ENCODE results near the gene C1QL2.

C1QL2 gene

DNA sequence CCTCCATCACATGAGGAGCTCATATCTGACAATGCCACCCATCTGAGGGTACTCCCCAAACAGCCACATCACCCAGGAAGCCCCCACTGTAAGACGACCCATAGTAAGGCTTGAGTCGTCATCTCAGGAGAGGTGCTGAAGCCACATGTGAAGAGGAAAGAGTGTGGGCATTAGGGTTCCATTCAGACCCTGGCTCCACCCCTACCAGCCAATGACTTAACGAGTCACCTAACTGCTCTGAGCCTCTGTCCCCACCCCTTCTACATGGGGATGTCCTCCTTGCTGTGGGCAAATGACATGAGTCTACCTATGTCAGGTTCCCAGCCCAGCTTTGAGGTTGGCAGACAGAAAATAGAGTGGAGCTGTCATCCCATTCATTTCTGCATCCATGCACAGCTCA is 46.3 kb downstream of the C1QL2 start:
- TF ChIP-seq CTCF (IDR thresholded peaks at IDR 0.05; ENCODE audit: insufficient read depth, low read depth, low read length, missing control alignments), result no peak
- no peak overlapping the region for H3K4me3 ChIP-seq (ENCODE audit: low read depth, low read length)
- no peak for DNase-seq (ENCODE audit: low read depth)

DNA sequence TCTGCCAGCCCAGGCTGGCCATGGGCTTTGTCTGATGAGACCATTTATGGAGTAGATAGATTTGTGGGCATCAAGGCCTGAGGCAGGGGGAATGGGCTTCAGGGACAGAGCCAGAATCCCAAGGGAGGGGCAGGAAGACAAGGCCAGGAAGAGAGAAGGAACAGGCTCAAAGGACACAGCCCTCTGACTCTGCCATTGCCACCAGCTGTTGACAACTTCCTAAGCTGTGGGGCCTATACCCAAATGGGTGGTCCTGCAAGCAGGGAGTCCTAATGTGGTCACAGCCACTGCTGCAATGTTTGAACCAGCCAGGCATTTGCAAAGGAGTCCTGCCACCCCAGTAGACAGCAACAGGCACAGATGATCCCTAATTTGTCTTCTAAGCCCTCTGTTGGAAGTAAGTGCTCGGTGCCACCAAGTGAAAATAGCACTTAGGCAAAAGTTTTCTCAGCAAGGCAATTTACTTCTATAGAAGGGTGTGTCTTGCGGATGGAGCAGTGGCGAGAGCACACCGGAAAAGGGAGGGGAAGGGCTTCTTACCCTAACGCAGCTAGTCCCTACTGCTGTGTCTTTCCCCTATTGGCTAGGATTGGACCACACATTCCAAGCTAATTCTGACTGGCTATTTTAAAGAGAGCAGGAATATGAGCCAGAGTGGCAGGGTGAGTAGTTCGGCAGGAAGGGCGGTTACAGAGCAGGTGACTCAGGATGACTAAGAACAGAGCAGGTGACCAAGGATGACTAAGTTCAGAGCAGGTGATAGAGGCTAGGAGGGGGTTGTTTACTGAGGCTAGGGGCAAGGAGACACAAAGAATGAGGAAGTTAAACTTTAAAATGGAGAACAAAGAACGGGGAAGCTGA is 47.2 kb downstream of the C1QL2 start:
- no peak overlapping the region for H3K4me3 ChIP-seq (ENCODE audit: low read depth, low read length)
- no peak for TF ChIP-seq CTCF (IDR thresholded peaks at IDR 0.05; ENCODE audit: insufficient read depth, low read depth, low read length, missing control alignments)
- DNase-seq (ENCODE audit: low read depth), result no peak

DNA sequence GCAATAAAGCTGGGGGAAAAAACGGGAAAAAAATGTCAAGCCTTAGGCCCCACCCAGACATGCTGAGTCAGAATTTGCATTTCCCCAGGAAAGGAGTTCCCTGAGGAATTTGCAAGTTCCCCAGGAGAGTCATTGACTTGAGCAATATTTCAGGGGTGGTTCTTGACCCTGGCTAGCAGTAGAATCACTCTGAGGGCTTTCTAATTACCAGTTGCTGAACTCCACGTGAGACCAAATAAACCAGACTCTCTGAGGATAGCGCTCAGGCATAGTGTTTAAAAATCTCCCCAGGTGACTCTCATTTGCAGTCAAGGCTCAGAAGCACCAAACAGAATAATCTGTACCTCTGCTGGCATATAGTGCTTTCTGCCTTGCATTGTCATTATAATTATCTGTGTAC is 48.7 kb downstream of the C1QL2 start:
- no peak overlapping the region for H3K4me3 ChIP-seq (ENCODE audit: low read depth, low read length)
- TF ChIP-seq CTCF (IDR thresholded peaks at IDR 0.05; ENCODE audit: insufficient read depth, low read depth, low read length, missing control alignments), result no peak
- no peak for DNase-seq (ENCODE audit: low read depth)

GRCh38 chr2:119108186-119108585 is 50.4 kb downstream of the C1QL2 start:
- TF ChIP-seq CTCF (IDR thresholded peaks at IDR 0.05; ENCODE audit: insufficient read depth, low read depth, low read length, missing control alignments), result no peak
- H3K4me3 ChIP-seq (ENCODE audit: low read depth, low read length), result no peak overlapping the region
- DNase-seq (ENCODE audit: low read depth), result no peak

- no peak overlapping the region for H3K4me3 ChIP-seq (ENCODE audit: low read depth, low read length)
- DNase-seq (ENCODE audit: low read depth), result peak; percentile 33
- TF ChIP-seq CTCF (IDR thresholded peaks at IDR 0.05; ENCODE audit: insufficient read depth, low read depth, low read length, missing control alignments), result no peak
These were observed 52.2 kb downstream of the C1QL2 start for GRCh38 chr2:119106301-119106897.

Measured in GM12865 (cell line).